Vagina (tissue), 2 donors: ENCODE results near the gene ARHGAP10.

Experiments used
- POLR2A ChIP-seq, 2 donors: fragments of 450-650 bp; IDR thresholded peaks; one replicate each; pipeline ENCODE4 v1.6.1; 2017; ENCODE audit warnings: antibody characterized with exemption in 2 of 2, mild to moderate bottlenecking in 2 of 2, moderate library complexity in 2 of 2
- TF ChIP-seq, protein P1 (sequence below), 3 experiments: fragments of 450-650 bp in 2 of 3; fragments of 200-600 bp in 1 of 3; sonication (generic) in 1 of 3; IDR thresholded peaks; one replicate each; pipeline ENCODE4 v1.5.1; 2017 to 2019; ENCODE audit warnings: antibody characterized with exemption in 3 of 3, mild to moderate bottlenecking in 2 of 3, moderate library complexity in 2 of 3

DNA sequence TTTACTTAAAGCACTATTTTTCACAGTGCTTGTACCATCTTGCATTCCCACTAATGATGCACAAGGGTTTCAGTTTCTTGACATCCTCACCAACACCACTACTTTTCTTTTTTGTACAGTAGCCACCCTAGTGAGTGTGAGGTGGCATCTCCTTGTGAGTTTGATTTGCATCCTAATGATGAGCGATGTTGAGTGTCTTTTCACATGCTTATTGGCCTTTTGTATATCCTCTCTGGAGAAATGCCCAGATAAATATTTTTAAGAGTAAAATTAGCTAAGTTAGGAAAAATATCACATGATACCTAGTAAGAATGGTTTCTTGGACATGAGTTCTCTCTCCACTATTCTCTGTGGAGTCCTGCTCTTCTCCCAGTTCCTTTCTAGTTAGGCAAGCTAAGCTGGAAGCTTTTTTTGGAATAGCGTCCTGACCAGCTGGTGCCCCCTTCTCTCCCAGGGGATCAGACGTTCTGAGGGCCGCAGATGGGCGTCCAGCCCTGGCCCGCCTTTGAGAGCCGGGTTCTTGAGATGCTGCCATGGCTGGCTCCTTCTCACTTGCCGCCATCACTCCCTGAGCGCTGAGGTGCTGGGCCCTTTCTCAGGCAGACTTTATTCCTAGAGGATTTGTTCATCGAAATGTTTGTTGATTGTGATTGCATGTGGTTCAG is 132.1 kb downstream of the ARHGAP10 start:
- TF ChIP-seq, protein P1, sequence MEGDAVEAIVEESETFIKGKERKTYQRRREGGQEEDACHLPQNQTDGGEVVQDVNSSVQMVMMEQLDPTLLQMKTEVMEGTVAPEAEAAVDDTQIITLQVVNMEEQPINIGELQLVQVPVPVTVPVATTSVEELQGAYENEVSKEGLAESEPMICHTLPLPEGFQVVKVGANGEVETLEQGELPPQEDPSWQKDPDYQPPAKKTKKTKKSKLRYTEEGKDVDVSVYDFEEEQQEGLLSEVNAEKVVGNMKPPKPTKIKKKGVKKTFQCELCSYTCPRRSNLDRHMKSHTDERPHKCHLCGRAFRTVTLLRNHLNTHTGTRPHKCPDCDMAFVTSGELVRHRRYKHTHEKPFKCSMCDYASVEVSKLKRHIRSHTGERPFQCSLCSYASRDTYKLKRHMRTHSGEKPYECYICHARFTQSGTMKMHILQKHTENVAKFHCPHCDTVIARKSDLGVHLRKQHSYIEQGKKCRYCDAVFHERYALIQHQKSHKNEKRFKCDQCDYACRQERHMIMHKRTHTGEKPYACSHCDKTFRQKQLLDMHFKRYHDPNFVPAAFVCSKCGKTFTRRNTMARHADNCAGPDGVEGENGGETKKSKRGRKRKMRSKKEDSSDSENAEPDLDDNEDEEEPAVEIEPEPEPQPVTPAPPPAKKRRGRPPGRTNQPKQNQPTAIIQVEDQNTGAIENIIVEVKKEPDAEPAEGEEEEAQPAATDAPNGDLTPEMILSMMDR (IDR thresholded peaks at IDR 0.05), result no peak
- no peak for TF ChIP-seq POLR2A (IDR thresholded peaks at IDR 0.05)
